ENCODE results near the gene FRRS1L.
"Not testable (repeated sequence)": the region's sequence is repeated elsewhere in the genome, so short reads cannot be mapped to it uniquely, and the experiment has no call there.

FRRS1L gene

GRCh38 chr9:109138421-109138820 is 28.6 kb downstream of the FRRS1L start:
- no peak for DNase-seq (ENCODE audit: low read depth)
- TF ChIP-seq CTCF (conservative IDR thresholded peaks at IDR 0.05; ENCODE audit: low read depth, low read length): no peak
- no peak overlapping the region for H3K4me3 ChIP-seq (ENCODE audit: low read depth, low read length)

GRCh38 chr9:109134167-109134578 is 32.9 kb downstream of the FRRS1L start:
- TF ChIP-seq CTCF (conservative IDR thresholded peaks at IDR 0.05; ENCODE audit: low read depth, low read length): no peak
- H3K4me3 ChIP-seq (ENCODE audit: low read depth, low read length): no peak overlapping the region
- no peak for DNase-seq (ENCODE audit: low read depth)

- TF ChIP-seq CTCF (conservative IDR thresholded peaks at IDR 0.05; ENCODE audit: low read depth, low read length): no peak
- no peak overlapping the region for H3K4me3 ChIP-seq (ENCODE audit: low read depth, low read length)
- no peak for DNase-seq (ENCODE audit: low read depth)
Measured at GRCh38 chr9:109133533-109133932, 33.5 kb downstream of the FRRS1L start.

DNA sequence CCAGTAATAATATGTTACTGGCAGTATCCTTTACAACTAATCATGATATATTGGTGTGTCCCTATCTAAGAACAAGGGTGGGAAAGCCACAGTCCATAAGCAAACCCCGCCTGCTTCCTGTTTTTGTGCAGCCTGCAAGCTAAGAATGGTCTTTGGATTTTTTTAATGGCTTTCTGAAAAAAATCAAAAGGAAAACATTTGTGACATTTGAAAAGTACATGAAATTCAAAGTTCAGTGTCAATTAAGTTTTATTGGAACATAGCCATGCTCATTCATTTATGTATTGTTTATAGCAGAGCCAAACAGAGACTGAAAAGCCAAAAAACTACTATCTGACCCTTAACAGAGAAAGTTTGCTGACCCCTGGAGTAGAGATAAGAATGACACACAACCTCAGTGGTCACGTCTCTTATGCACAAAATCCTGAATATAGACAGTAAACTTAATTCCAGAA is 34.5 kb downstream of the FRRS1L start:
- H3K4me3 ChIP-seq (ENCODE audit: low read depth, low read length): no peak overlapping the region
- DNase-seq (ENCODE audit: low read depth): no peak
- no peak for TF ChIP-seq CTCF (conservative IDR thresholded peaks at IDR 0.05; ENCODE audit: low read depth, low read length)

DNA sequence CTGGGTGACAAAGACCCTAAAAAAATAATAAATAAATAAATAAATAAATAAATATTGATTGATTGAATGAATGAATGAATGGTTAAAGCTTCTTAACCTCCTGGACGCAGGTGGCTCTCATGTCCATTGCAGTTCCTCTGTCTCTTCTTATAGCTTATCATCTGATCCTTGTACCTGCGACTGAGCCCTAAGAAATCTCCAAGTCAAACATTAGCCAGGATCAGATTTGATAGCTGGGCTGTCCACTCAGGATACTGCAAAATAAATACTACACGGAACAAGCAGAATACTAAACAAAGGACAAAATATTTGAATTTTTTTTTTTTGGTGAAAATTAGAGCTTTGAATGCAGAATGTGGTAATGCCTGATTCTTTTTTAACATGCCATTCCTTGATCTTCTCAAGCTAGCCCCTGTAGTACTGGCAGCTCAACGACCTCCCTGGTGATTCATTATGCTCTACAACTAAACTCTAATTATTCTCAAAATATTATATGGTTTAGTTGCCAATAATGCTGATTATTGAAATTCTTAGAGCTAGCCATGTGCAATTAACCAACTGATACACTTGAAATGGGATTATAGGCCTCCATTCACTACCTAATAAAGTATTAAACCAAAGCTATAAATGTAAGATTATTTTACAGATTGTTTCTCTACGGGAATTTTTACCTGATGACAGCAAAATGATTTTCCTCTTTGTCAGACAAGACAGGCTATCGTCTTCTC is 37.4 kb downstream of the FRRS1L start:
- DNase-seq (ENCODE audit: low read depth): no peak
- H3K4me3 ChIP-seq (ENCODE audit: low read depth, low read length): no peak overlapping the region
- TF ChIP-seq CTCF (conservative IDR thresholded peaks at IDR 0.05; ENCODE audit: low read depth, low read length): no peak

DNA sequence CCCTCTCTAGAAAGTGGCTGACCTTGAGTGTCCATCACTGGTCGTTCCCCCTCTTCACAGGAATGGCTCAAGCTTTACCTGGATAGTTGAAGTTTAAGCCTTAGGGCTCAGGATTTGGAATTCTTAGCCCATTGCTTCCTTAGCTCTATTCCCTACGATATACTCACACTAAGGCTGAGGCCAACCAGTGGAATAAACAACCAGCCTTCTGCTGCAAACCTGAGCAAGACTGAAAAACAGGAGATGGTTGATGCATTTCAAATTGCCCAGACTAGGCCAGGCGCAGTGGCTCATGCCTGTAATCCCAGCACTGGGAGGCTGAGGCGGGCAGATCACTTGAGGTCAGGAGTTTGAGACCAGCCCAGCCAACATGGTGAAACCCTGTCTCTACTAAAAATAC is 40.4 kb downstream of the FRRS1L start:
- H3K4me3 ChIP-seq (ENCODE audit: low read depth, low read length); DNase-seq (ENCODE audit: low read depth): not testable (repeated sequence)

GRCh38 chr9:109124121-109124520 is 42.9 kb downstream of the FRRS1L start:
- H3K4me3 ChIP-seq (ENCODE audit: low read depth, low read length): no peak overlapping the region
- TF ChIP-seq CTCF (conservative IDR thresholded peaks at IDR 0.05; ENCODE audit: low read depth, low read length): no peak
- DNase-seq (ENCODE audit: low read depth): no peak

Measured in choroid plexus epithelial cell (primary cell).